ENCODE results near the gene SH3GL1. TPM values are rescaled to one million over a fixed set of nuclear protein-coding genes. Genes with fewer than 3 reads are reported as not detected.

The SH3GL1 gene
- total and polyA plus RNA-seq, 2 experiments from 2014 or later: 73.1 to 89.5 TPM

GRCh38 chr19:4389511-4390016, 10.8 kb downstream of the SH3GL1 start:
- Mint-ChIP-seq H3K27ac (peak overlapping the region; percentile 76; the same call in 1 of the 2 replicates), H3K36me3 (ENCODE audit: low read depth) (peaks cover 14% of the 10 kb centered on the region; the same call in 2 of the 3 replicates), H3K9me3 (no peaks in the 10 kb centered on the region), H3K4me3 (peak overlapping the region; percentile 63; the same call in 2 of the 3 replicates), H3K27me3 (ENCODE audit: insufficient read depth, low read depth, poor library complexity) (peaks cover 22% of the 10 kb centered on the region), H3K4me1 (peaks cover 56% of the 10 kb centered on the region)
- DNase-seq (ENCODE audit: low spot score) (no peak), ATAC-seq (no peak)
- Histone ChIP-seq H3K36me3 (ENCODE audit: insufficient read depth) (no peaks in the 10 kb centered on the region), H3F3A (replicated peaks; ENCODE audit: low read depth) (peaks cover 10% of the 10 kb centered on the region; the same call in 1 of the 2 replicates), H2AFZ (no peak overlapping the region), H4K20me1 (replicated peaks; ENCODE audit: insufficient read depth) (peaks cover 62% of the 10 kb centered on the region), H3K4me3 (peak overlapping the region; percentile 46; the same call in 1 of the 2 replicates), H3K4me2 (peak overlapping the region; percentile 75), H3K9me2 (ENCODE audit: insufficient read depth) (no peaks in the 10 kb centered on the region), H3K79me2 (replicated peaks; ENCODE audit: insufficient read depth) (peaks cover 97% of the 10 kb centered on the region), H3K27me3 (ENCODE audit: insufficient read depth) (no peaks in the 10 kb centered on the region), H3K4me1 (ENCODE audit: insufficient read depth) (peaks cover 22% of the 10 kb centered on the region), H3K27ac (ENCODE audit: low read depth) (no peak overlapping the region)
- TF ChIP-seq EZH2phosphoT487 (IDR thresholded peaks at IDR 0.05; ENCODE audit: unreplicated experiment) (no peak), ZNF331 (CRISPR knock-in tag; IDR thresholded peaks at IDR 0.05; ENCODE audit: low read depth) (no peak), REST (IDR thresholded peaks at IDR 0.05; ENCODE audit: unreplicated experiment) (no peak), ETS1 (IDR thresholded peaks at IDR 0.05) (no peak), POLR2AphosphoS5 (IDR thresholded peaks at IDR 0.05; ENCODE audit: low read depth) (no peak), ZNF114 (CRISPR knock-in tag; IDR thresholded peaks at IDR 0.05) (no peak), JUNB (IDR thresholded peaks at IDR 0.05; ENCODE audit: unreplicated experiment) (no peak), ZNF462 (CRISPR knock-in tag; IDR thresholded peaks at IDR 0.05) (no peak), CTCF (conservative IDR thresholded peaks at IDR 0.05; ENCODE audit: low read depth in 2 of 2) (no peak), STAT1 (IDR thresholded peaks at IDR 0.05; ENCODE audit: unreplicated experiment) (no peak)
